ENCODE measurements around the gene NPAS3.

GRCh38 chr14:33705490-33705889 lies 766.8 kb downstream of the NPAS3 start:
- TF ChIP-seq, protein P1, sequence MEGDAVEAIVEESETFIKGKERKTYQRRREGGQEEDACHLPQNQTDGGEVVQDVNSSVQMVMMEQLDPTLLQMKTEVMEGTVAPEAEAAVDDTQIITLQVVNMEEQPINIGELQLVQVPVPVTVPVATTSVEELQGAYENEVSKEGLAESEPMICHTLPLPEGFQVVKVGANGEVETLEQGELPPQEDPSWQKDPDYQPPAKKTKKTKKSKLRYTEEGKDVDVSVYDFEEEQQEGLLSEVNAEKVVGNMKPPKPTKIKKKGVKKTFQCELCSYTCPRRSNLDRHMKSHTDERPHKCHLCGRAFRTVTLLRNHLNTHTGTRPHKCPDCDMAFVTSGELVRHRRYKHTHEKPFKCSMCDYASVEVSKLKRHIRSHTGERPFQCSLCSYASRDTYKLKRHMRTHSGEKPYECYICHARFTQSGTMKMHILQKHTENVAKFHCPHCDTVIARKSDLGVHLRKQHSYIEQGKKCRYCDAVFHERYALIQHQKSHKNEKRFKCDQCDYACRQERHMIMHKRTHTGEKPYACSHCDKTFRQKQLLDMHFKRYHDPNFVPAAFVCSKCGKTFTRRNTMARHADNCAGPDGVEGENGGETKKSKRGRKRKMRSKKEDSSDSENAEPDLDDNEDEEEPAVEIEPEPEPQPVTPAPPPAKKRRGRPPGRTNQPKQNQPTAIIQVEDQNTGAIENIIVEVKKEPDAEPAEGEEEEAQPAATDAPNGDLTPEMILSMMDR (conservative IDR thresholded peaks at IDR 0.05 in 1 of 2, IDR thresholded peaks at IDR 0.05 in 1 of 2; ENCODE audit: low read depth in 1 of 2, low read length in 2 of 2), result no peak
- TF ChIP-seq EZH2 (IDR thresholded peaks at IDR 0.05; ENCODE audit: low read length, missing control alignments), result no peak
